Activated naive CD8-positive, alpha-beta T cell treated with anti-CD3 and anti-CD28 coated beads for 36 hours (primary cell): ENCODE results near the gene C3. TPM values are rescaled to one million over a fixed set of nuclear protein-coding genes. Genes with fewer than 3 reads are reported as not detected.
A peak's percentile ranks its signal among the peaks of the same experiment; 100 is the strongest.
"Not testable (repeated sequence)": the region's sequence is repeated elsewhere in the genome, so short reads cannot be mapped to it uniquely, and the experiment has no call there.

ENCODE experiments used
- DNase-seq: peaks from one replicate; pipeline ENCODE4 v3.0.0; 2021
- H3K27ac Mint-ChIP-seq: one replicate; pipeline ENCODE4 v1.8.0; 2022; ENCODE audit warnings: mild to moderate bottlenecking, moderate library complexity, mixed read lengths
- H3K27me3 Mint-ChIP-seq: one replicate; pipeline ENCODE4 v1.8.0; 2022; ENCODE audit warnings: mild to moderate bottlenecking, mixed read lengths
- H3K36me3 Mint-ChIP-seq: one replicate; pipeline ENCODE4 v1.8.0; 2021; ENCODE audit warnings: mild to moderate bottlenecking, mixed read lengths
- H3K4me1 Mint-ChIP-seq: one replicate; pipeline ENCODE4 v1.8.0; 2021; ENCODE audit warnings: mixed read lengths
- H3K4me3 Mint-ChIP-seq: one replicate; pipeline ENCODE4 v1.8.0; 2022; ENCODE audit warnings: mild to moderate bottlenecking, moderate library complexity, mixed read lengths
- H3K9me3 Mint-ChIP-seq: one replicate; pipeline ENCODE4 v1.8.0; 2022; ENCODE audit warnings: mixed read lengths
- total RNA-seq, 2 experiments: library from RNA; stranded (reverse); gene quantifications; one replicate each; pipeline ENCODE4 v1.2.3, GENCODE V29; 2021

Gene C3
- total RNA-seq, 2 experiments from 2014 or later: 0.22 to 0.64 TPM

DNA sequence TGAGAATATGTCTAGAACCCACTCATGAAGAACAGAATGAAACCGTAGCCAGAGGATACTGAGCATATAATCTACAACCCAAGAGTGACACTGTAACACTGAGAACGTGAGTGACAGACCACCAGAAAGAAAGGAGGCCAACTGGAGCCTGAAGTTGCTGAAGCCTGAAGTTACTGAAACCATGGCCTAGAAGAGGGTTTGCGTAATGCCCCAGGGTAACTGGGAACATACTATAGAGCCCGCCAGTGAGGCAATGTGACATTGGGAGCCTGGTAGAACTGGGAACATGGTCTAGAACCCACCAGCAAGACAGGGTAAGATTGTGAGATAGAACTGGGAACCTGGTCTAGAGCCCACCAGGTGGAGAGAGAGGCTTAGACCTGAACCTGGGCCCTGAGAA is 35.0 kb downstream of the C3 start:
- Mint-ChIP-seq H3K27me3 (peaks cover 10% of the 10 kb centered on the region), H3K27ac (no peak overlapping the region), H3K4me1 (peaks cover 8% of the 10 kb centered on the region), H3K4me3 (no peak overlapping the region), H3K9me3 (peaks cover 7% of the 10 kb centered on the region), H3K36me3 (peaks cover 2% of the 10 kb centered on the region)
- no peak for DNase-seq

DNA sequence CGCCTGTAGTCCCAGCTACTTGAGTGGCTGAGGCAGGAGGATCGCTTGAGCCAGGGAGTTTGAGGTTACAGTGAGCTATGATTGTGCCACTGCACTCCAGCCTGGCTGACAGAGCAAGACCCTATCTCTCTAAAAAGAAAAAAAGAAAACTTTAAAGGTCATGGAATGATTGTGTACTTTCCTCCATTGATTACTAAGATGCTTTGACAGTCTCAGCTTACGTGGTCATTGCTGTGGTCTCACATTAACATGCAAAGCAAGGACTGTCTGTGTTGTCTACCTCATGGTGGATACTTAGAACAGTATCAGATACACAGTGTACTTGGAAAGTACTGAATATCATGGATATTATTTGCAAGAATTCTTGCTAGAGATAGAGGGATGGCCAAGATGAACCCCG is 36.5 kb downstream of the C3 start:
- peaks cover 13% of the 10 kb centered on the region for H3K36me3 Mint-ChIP-seq
- H3K9me3 Mint-ChIP-seq: peaks cover 14% of the 10 kb centered on the region
- no peak overlapping the region for H3K4me3 Mint-ChIP-seq
- DNase-seq: no peak
- peaks cover 10% of the 10 kb centered on the region for H3K27me3 Mint-ChIP-seq
- peak overlapping the region; percentile 7 for H3K27ac Mint-ChIP-seq
- H3K4me1 Mint-ChIP-seq: peaks cover 22% of the 10 kb centered on the region

GRCh38 chr19:6682607-6683128 is 37.8 kb downstream of the C3 start:
- Mint-ChIP-seq H3K36me3 (peaks cover 18% of the 10 kb centered on the region), H3K9me3 (peaks cover 18% of the 10 kb centered on the region), H3K4me1 (peaks cover 34% of the 10 kb centered on the region), H3K4me3 (no peak overlapping the region), H3K27me3 (peaks cover 14% of the 10 kb centered on the region), H3K27ac (no peak overlapping the region)
- DNase-seq: no peak

GRCh38 chr19:6680141-6680540 is 40.3 kb downstream of the C3 start:
- peaks cover 14% of the 10 kb centered on the region for H3K27me3 Mint-ChIP-seq
- H3K4me3 Mint-ChIP-seq: no peak overlapping the region
- H3K27ac Mint-ChIP-seq: peak overlapping the region; percentile 70
- H3K4me1 Mint-ChIP-seq: peaks cover 49% of the 10 kb centered on the region
- no peak for DNase-seq
- peaks cover 19% of the 10 kb centered on the region for H3K9me3 Mint-ChIP-seq
- peaks cover 17% of the 10 kb centered on the region for H3K36me3 Mint-ChIP-seq

- Mint-ChIP-seq H3K36me3 (peaks cover 17% of the 10 kb centered on the region), H3K9me3 (peaks cover 19% of the 10 kb centered on the region), H3K27ac (peak overlapping the region; percentile 77), H3K4me3 (no peak overlapping the region), H3K4me1 (peaks cover 57% of the 10 kb centered on the region), H3K27me3 (peaks cover 14% of the 10 kb centered on the region)
- no peak for DNase-seq
Measured at GRCh38 chr19:6679139-6679538, 41.3 kb downstream of the C3 start.

DNA sequence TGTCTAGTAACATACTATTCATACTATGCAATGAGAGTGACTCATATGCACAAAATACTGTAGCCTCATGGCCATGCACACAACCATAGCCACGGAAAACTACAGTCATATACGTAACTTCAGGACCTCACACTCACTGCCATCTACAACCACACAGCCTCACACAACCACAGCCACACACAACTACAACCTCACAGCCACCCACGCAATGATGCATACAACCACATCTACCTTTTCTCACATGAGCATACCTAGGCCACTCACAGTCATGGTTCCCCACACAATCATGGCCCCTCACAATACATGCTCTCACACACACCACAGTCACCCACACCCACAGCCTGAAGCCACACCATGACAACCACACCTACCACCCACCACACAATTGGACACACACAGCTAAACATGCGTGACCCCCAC is 41.8 kb downstream of the C3 start:
- peaks cover 14% of the 10 kb centered on the region for H3K27me3 Mint-ChIP-seq
- DNase-seq: peak; percentile 81
- H3K4me1 Mint-ChIP-seq: peaks cover 57% of the 10 kb centered on the region
- peaks cover 17% of the 10 kb centered on the region for H3K36me3 Mint-ChIP-seq
- H3K27ac Mint-ChIP-seq: peak overlapping the region; percentile 77
- H3K9me3 Mint-ChIP-seq: peaks cover 19% of the 10 kb centered on the region
- H3K4me3 Mint-ChIP-seq: peak overlapping the region; percentile 12

DNA sequence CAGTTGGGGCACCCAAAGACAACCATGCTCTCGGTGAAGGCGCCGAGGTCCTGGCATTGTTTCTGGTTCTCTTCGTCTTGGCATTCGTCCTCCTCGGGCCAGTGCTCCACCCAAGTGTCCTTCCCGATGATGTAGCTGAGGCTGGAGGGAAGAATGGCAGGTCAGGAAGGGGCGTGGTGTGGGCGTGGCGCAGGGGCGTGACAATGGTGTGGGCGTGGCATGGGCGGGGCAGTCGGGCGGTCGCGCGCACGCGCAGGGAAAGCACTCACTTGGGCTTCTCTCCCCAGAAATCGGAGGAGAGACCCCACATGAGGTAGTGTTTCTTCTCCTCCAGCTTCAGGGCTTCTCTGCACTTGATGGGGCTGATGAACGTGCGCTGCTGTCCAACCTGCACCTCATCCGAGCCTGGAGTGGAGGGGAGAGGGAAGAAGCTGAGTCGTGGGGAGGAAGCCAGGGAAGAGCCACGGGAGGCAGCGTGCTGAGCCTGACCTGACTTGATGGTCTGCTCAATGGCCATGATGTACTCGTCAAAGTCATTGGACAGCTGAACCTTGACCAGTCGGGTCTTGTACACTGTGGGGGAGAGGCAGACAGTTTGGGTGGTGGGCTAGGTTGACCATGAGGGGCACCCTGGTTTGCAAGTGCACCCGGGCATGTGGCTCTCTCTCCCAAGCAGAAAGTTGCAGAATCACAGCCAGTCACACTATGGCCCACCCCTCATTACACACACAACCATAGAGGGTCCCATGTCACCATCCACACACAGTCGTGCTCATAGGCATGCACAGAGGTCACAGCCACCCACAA is 42.4 kb downstream of the C3 start:
- Mint-ChIP-seq H3K36me3 (peaks cover 17% of the 10 kb centered on the region), H3K27me3 (peaks cover 14% of the 10 kb centered on the region), H3K9me3 (peaks cover 19% of the 10 kb centered on the region), H3K27ac (peak overlapping the region; percentile 77), H3K4me1 (peaks cover 57% of the 10 kb centered on the region), H3K4me3 (peak overlapping the region; percentile 11)
- peak; percentile 42 for DNase-seq

DNA sequence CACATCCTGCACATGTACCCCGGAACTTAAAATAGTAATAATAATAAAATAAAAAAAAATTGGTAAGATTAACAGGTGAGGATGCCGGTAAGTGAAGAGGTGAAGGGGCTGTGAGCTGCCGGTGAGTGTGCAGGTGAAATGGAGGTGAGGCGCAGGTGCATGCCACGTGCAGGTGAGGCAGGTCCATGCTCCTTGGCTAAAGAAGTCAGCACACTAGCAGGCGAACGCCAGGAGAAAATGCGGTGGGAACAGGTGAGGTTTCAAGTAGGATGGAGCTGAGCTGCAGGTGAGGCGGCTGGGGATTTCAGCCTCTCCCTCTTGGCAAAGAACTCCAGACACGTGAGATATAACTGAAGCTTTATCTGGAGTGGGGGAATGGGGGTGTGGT is 43.0 kb downstream of the C3 start:
- DNase-seq: no peak
- Mint-ChIP-seq H3K9me3 (peaks cover 19% of the 10 kb centered on the region), H3K36me3 (peaks cover 17% of the 10 kb centered on the region), H3K27me3 (peaks cover 14% of the 10 kb centered on the region), H3K4me3 (peak overlapping the region; percentile 11), H3K4me1 (peaks cover 59% of the 10 kb centered on the region), H3K27ac (peak overlapping the region; percentile 77)

DNA sequence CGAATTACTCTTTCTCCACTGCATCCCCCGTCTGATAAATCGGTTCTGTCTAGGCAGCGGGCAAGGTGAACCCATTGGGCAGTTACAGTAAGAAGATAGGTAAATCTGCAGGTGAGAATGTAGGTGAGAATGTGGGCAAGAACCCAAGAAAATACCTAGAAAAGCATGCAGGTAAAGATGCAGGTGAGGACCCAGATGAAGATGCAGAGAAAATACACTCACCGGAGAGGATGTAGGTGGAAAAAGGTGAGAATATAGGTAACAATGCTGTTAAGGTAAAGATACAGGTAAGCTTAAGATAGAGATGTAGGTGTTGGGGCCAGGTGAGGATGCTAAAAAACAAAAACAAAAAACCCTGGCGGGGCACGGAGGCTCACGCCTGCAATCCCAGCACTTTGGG is 44.2 kb downstream of the C3 start:
- no peak for DNase-seq
- Mint-ChIP-seq H3K4me3 (no peak overlapping the region), H3K27me3 (peaks cover 8% of the 10 kb centered on the region), H3K36me3 (peaks cover 17% of the 10 kb centered on the region), H3K9me3 (peaks cover 19% of the 10 kb centered on the region), H3K4me1 (peaks cover 65% of the 10 kb centered on the region), H3K27ac (peak overlapping the region; percentile 4)

- Mint-ChIP-seq H3K27ac (peak overlapping the region; percentile 92), H3K4me3 (peak overlapping the region; percentile 75), H3K27me3 (peaks cover 4% of the 10 kb centered on the region), H3K4me1 (peaks cover 68% of the 10 kb centered on the region), H3K36me3 (peaks cover 16% of the 10 kb centered on the region), H3K9me3 (peaks cover 16% of the 10 kb centered on the region)
- peak; percentile 93 for DNase-seq
Measured at GRCh38 chr19:6674868-6675305, 45.6 kb downstream of the C3 start.

GRCh38 chr19:6674408-6674807 is 46.0 kb downstream of the C3 start:
- H3K27me3 Mint-ChIP-seq, DNase-seq: not testable (repeated sequence)
- H3K9me3 Mint-ChIP-seq: peaks cover 12% of the 10 kb centered on the region
- peaks cover 16% of the 10 kb centered on the region for H3K36me3 Mint-ChIP-seq
- H3K4me3 Mint-ChIP-seq: peak overlapping the region; percentile 54
- peak overlapping the region; percentile 92 for H3K27ac Mint-ChIP-seq
- peaks cover 66% of the 10 kb centered on the region for H3K4me1 Mint-ChIP-seq

GRCh38 chr19:6672693-6673290 is 47.7 kb downstream of the C3 start:
- Mint-ChIP-seq H3K27me3 (peaks cover 3% of the 10 kb centered on the region), H3K4me1 (peaks cover 56% of the 10 kb centered on the region), H3K4me3 (no peak overlapping the region), H3K9me3 (peaks cover 4% of the 10 kb centered on the region), H3K27ac (no peak overlapping the region), H3K36me3 (peaks cover 23% of the 10 kb centered on the region)
- DNase-seq: no peak

DNA sequence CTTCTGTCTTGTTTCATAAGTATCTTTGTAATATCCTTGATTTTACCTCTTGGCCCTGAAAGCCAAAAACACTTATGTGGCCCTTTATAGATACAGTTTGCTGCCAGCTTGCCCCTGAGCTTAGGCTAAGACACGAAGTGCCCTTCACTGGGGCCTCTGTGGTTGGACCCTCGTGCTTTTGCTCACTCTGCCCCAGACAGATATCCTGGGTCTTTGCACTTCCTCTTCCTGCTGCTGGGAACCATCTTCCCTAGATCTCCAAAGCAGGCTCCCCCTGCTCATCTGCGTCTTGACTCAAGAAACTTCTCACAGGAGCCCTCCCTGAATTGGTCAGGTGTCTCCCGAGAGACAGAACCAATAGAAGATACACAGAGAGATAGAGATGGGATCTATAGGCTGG is 48.5 kb downstream of the C3 start:
- no peak for DNase-seq
- Mint-ChIP-seq H3K36me3 (peaks cover 29% of the 10 kb centered on the region), H3K9me3 (peaks cover 3% of the 10 kb centered on the region), H3K27ac (no peak overlapping the region), H3K4me1 (peaks cover 55% of the 10 kb centered on the region), H3K27me3 (peaks cover 3% of the 10 kb centered on the region), H3K4me3 (no peak overlapping the region)

GRCh38 chr19:6668691-6669090 is 51.8 kb downstream of the C3 start:
- Mint-ChIP-seq H3K4me1 (peaks cover 40% of the 10 kb centered on the region), H3K36me3 (peaks cover 30% of the 10 kb centered on the region), H3K9me3 (peaks cover 5% of the 10 kb centered on the region), H3K27ac (peak overlapping the region; percentile 100), H3K4me3 (peak overlapping the region; percentile 100), H3K27me3 (peaks cover 3% of the 10 kb centered on the region)
- no peak for DNase-seq

DNA sequence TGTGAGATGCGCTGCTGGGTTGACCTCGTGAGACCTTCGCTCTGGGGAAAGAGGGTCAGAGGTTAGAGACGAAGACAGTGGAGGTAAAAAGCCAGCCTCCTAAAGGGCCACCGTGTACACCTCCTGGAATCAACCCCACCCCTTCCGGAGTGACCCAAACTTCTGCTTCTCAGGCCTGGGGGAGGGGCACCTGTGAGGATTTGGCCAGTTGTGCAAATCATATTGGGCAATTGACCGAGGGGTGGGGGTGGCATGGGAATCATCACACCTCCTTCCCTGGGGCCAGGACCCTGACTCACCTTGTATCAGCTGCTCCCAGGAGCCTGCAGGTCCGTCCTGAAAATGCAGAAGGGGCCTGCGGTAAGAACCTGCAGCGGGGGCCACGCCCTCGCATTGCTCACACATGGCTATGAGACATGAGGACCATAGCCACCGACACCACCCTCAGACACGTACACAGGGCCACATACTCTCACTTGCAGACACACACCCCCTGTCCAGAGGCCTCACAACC is 53.3 kb downstream of the C3 start:
- Mint-ChIP-seq H3K27me3 (peaks cover 3% of the 10 kb centered on the region), H3K4me1 (peaks cover 37% of the 10 kb centered on the region), H3K4me3 (peak overlapping the region; percentile 100), H3K9me3 (peaks cover 5% of the 10 kb centered on the region), H3K36me3 (peaks cover 30% of the 10 kb centered on the region), H3K27ac (peak overlapping the region; percentile 70)
- no peak for DNase-seq
